CMK (cell line): Measurements from ENCODE around the gene CDC6.

ENCODE experiments used
- DNase-seq: peaks from one replicate; pipeline ENCODE4 v3.0.0-alpha.2; 2010; ENCODE audit warnings: low read depth

The CDC6 gene

GRCh38 chr17:40352237-40352778 is 64.6 kb downstream of the CDC6 start:
- DNase-seq, result no peak

GRCh38 chr17:40352779-40353394 is 65.2 kb downstream of the CDC6 start:
- DNase-seq, result no peak
